Type B pancreatic cell (in vitro differentiated cells): ENCODE results near the gene SPON1. TPM values are rescaled to one million over a fixed set of nuclear protein-coding genes. Genes with fewer than 3 reads are reported as not detected.

Experiments used
- DNase-seq: peaks from one replicate; pipeline ENCODE4 v3.0.0; 2021; ENCODE audit warnings: mixed read lengths; ENCODE audit not compliant: unreplicated experiment; ENCODE audit errors: extremely low spot score
- H3K27ac Mint-ChIP-seq: 2 replicates; pipeline ENCODE4 v1.8.0; 2021; ENCODE audit warnings: mild to moderate bottlenecking, mixed read lengths
- H3K27me3 Mint-ChIP-seq: 2 replicates; pipeline ENCODE4 v1.8.0; 2021; ENCODE audit warnings: mixed read lengths
- H3K36me3 Mint-ChIP-seq: 2 replicates; pipeline ENCODE4 v1.8.0; 2021; ENCODE audit warnings: mixed read lengths
- H3K4me1 Mint-ChIP-seq: one replicate; pipeline ENCODE4 v1.8.0; 2021; ENCODE audit warnings: mixed read lengths; ENCODE audit not compliant: unreplicated experiment
- H3K4me3 Mint-ChIP-seq: 2 replicates; pipeline ENCODE4 v1.8.0; 2021; ENCODE audit warnings: mild to moderate bottlenecking, mixed read lengths
- H3K9me3 Mint-ChIP-seq: 2 replicates; pipeline ENCODE4 v1.8.0; 2021; ENCODE audit warnings: mixed read lengths
- CTCF ChIP-seq: fragments of 200-600 bp; sonication (generic); conservative IDR thresholded peaks from 2 replicates; pipeline ENCODE4 v1.5.0; 2021; ENCODE audit warnings: antibody characterized with exemption, mild to moderate bottlenecking
- total RNA-seq: library from RNA; stranded (reverse); gene quantifications from 2 replicates; pipeline ENCODE4 v1.2.1, GENCODE V29; 2021; ENCODE audit warnings: low replicate concordance

The SPON1 gene
- total RNA-seq, 1 donor from 2014 or later = 31.7 TPM

DNA sequence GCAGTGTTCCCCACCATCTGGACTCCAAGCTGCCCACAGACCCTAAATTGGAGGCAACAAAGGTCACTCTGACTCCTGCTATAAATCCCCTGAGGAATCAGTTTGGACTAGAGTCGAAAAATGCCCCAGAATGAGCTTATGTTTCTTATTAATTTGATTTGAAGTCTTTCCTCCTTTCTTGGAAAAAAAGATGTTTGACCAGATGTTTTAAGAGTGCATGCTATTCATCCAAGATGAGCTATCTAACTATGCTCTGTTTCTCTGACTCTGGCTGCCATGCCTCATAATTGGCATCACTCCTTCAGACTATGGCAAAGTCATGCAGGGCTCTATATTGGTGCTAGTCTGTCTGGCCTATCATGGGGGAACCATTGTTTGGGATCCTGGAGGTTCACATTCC lies 174.0 kb downstream of the SPON1 start:
- DNase-seq = no peak
- peaks cover 4% of the 10 kb centered on the region for H3K27me3 Mint-ChIP-seq
- H3K9me3 Mint-ChIP-seq = no peaks in the 10 kb centered on the region
- H3K4me1 Mint-ChIP-seq = no peaks in the 10 kb centered on the region
- H3K36me3 Mint-ChIP-seq = peaks cover 4% of the 10 kb centered on the region
- no peak overlapping the region for H3K27ac Mint-ChIP-seq
- no peak for TF ChIP-seq CTCF
- no peak overlapping the region for H3K4me3 Mint-ChIP-seq

GRCh38 chr11:14137284-14137683 lies 174.8 kb downstream of the SPON1 start:
- H3K9me3 Mint-ChIP-seq = no peaks in the 10 kb centered on the region
- no peaks in the 10 kb centered on the region for H3K4me1 Mint-ChIP-seq
- TF ChIP-seq CTCF = no peak
- H3K4me3 Mint-ChIP-seq = no peak overlapping the region
- no peak for DNase-seq
- no peak overlapping the region for H3K27ac Mint-ChIP-seq
- peaks cover 4% of the 10 kb centered on the region for H3K36me3 Mint-ChIP-seq
- peaks cover 4% of the 10 kb centered on the region for H3K27me3 Mint-ChIP-seq

GRCh38 chr11:14140991-14141390 lies 178.5 kb downstream of the SPON1 start:
- Mint-ChIP-seq H3K27ac (no peak overlapping the region), H3K36me3 (no peaks in the 10 kb centered on the region), H3K4me1 (no peaks in the 10 kb centered on the region)

GRCh38 chr11:14141676-14142075 lies 179.2 kb downstream of the SPON1 start:
- DNase-seq = no peak
- H3K4me1 Mint-ChIP-seq = no peaks in the 10 kb centered on the region
- H3K27me3 Mint-ChIP-seq = no peaks in the 10 kb centered on the region
- no peak for TF ChIP-seq CTCF
- H3K36me3 Mint-ChIP-seq = no peaks in the 10 kb centered on the region
- H3K9me3 Mint-ChIP-seq = no peaks in the 10 kb centered on the region
- no peak overlapping the region for H3K4me3 Mint-ChIP-seq
- no peak overlapping the region for H3K27ac Mint-ChIP-seq

More at GRCh38 chr11:14140991-14141390, 178.5 kb downstream of the SPON1 start:
- Mint-ChIP-seq H3K4me3 (no peak overlapping the region), H3K9me3 (no peaks in the 10 kb centered on the region), H3K27me3 (no peaks in the 10 kb centered on the region)
- DNase-seq = no peak
- no peak for TF ChIP-seq CTCF

- Mint-ChIP-seq H3K4me1 (no peaks in the 10 kb centered on the region), H3K9me3 (no peaks in the 10 kb centered on the region), H3K27ac (no peak overlapping the region), H3K4me3 (no peak overlapping the region), H3K27me3 (peaks cover 1% of the 10 kb centered on the region), H3K36me3 (no peaks in the 10 kb centered on the region)
- no peak for DNase-seq
- TF ChIP-seq CTCF = no peak
Measured at GRCh38 chr11:14144934-14145333, 182.4 kb downstream of the SPON1 start.
